A673 (cell line): Measurements from ENCODE around the gene EFCAB8. TPM values are rescaled to one million over a fixed set of nuclear protein-coding genes. Genes with fewer than 3 reads are reported as not detected.

Experiments used
- BruUV-seq: library from RNA; stranded (reverse); fragments of 400-500 nt; replicated peaks from 2 replicates; lab custom pipeline; 2021; lab: Mats Ljungman, UMichigan
- CTCF ChIA-PET: fragments of 300-600 bp; sonication (Branson Sonifier 250); formaldehyde crosslinking; loops from one replicate; lab custom pipeline; 2022; ENCODE audit warnings: antibody characterized with exemption; lab: Charles Lee
- POLR2A ChIA-PET: fragments of 300-600 bp; sonication (Branson Sonifier 250); formaldehyde crosslinking; loops from one replicate; lab custom pipeline; 2022; ENCODE audit warnings: antibody characterized with exemption; ENCODE audit not compliant: low non-redundant PET; lab: Charles Lee
- DNase-seq: peaks from one replicate; pipeline ENCODE4 v3.0.0-alpha.2; 2015; ENCODE audit warnings: low spot score
- H3K27ac ChIP-seq: fragments of 200-600 bp; sonication (generic); 2 replicates; pipeline ENCODE4 v1.5.1; 2016; ENCODE audit warnings: mixed run types, low read depth, mild to moderate bottlenecking, mixed read lengths, antibody characterized with exemption, low read length; ENCODE audit not compliant: poor library complexity, severe bottlenecking
- H3K27me3 ChIP-seq: fragments of 200-600 bp; sonication (generic); replicated peaks from 2 replicates; pipeline ENCODE4 v1.6.1; 2017; ENCODE audit warnings: mixed run types, low read depth, mild to moderate bottlenecking, mixed read lengths, antibody characterized with exemption, low read length; ENCODE audit not compliant: insufficient read depth, poor library complexity
- H3K36me3 ChIP-seq: fragments of 200-600 bp; sonication (generic); 2 replicates; pipeline ENCODE4 v1.6.1; 2016; ENCODE audit warnings: mixed run types, mild to moderate bottlenecking, mixed read lengths, antibody characterized with exemption, low read length; ENCODE audit not compliant: insufficient read depth, poor library complexity, severe bottlenecking
- H3K4me1 ChIP-seq: fragments of 200-600 bp; sonication (generic); 2 replicates; pipeline ENCODE4 v1.6.1; 2017; ENCODE audit warnings: mixed run types, mild to moderate bottlenecking, mixed read lengths, antibody characterized with exemption, low read length; ENCODE audit not compliant: insufficient read depth, poor library complexity, severe bottlenecking
- H3K4me3 ChIP-seq: fragments of 200-600 bp; sonication (generic); 2 replicates; pipeline ENCODE4 v1.5.1; 2016; ENCODE audit warnings: low read depth, mixed run types, mild to moderate bottlenecking, mixed read lengths, low read length; ENCODE audit not compliant: poor library complexity, severe bottlenecking
- H3K9me3 ChIP-seq: fragments of 200-600 bp; sonication (generic); 2 replicates; pipeline ENCODE4 v1.6.1; 2016; ENCODE audit warnings: mixed run types, low read depth, mild to moderate bottlenecking, mixed read lengths, antibody characterized with exemption, low read length; ENCODE audit not compliant: poor library complexity, severe bottlenecking
- CTCF ChIP-seq: fragments of 300-800, 200-600 bp; sonication (generic); conservative IDR thresholded peaks from 2 replicates; pipeline ENCODE4 v1.5.1; 2017; ENCODE audit warnings: low read depth, mild to moderate bottlenecking, antibody characterized with exemption, low read length, moderate library complexity, mixed read lengths
- EZH2 ChIP-seq: fragments of 200-600 bp; sonication (generic); IDR thresholded peaks from 2 replicates; pipeline ENCODE4 v1.6.1; 2017; ENCODE audit warnings: borderline replicate concordance, low read depth, mild to moderate bottlenecking, mixed read lengths, antibody characterized with exemption, low read length; ENCODE audit not compliant: poor library complexity, severe bottlenecking
- intact Hi-C: fragments of 100-400 bp; cut with micrococcal nuclease; formaldehyde crosslinking; loops from one replicate; pipeline ENCODE4 v1.10.0; 2022; ENCODE audit not compliant: unreplicated experiment
- total RNA-seq: library from RNA; stranded (reverse); gene quantifications from 2 replicates; pipeline ENCODE4 v1.2.3, GENCODE V29; 2021

Gene EFCAB8
- total RNA-seq, 1 experiment from 2014 or later, result not detected

DNA sequence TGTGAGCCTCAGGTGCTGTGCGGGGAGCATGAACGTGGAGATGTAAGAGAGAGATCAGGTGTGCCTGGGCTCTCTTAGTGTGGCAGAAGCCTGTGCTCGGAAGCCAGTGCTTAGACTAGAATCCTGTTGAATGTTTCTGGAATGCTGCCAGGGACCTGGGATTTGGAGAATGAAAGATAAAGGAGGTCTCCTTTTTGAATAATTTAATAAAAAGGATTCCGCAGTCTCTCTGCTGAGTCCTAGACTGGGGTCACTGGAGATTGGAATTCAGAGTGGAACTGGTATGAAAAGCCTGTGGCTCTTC, 18.8 kb upstream of the EFCAB8 start:
- intact Hi-C loops, result no loop called here
- peaks cover 63% of the 10 kb centered on the region for H3K36me3 ChIP-seq
- no peak for DNase-seq

DNA sequence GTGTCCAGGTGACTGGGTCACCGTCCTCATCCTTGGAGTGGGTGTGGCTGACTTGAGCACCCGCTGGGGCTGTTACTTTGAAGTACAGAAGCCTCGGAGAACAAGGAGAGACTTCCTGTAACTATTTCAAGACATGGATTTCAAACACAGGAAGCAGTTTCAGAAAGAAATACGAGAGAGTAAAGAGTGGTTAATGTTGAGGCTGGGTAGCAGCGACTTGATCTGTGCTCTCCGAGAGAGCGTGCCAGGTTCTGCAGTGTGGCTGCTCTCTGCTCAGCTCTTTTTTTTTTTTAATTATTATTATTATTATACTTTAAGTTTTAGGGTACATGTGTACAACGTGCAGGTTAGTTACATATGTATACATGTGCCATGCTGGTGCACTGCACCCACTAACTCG, 17.5 kb upstream of the EFCAB8 start:
- no peak for DNase-seq
- Histone ChIP-seq H3K4me1 (no peaks in the 10 kb centered on the region), H3K36me3 (peaks cover 65% of the 10 kb centered on the region), H3K4me3 (no peak overlapping the region), H3K27me3 (no peaks in the 10 kb centered on the region), H3K9me3 (no peaks in the 10 kb centered on the region), H3K27ac (no peak overlapping the region)
- ChIA-PET POLR2A (interaction anchor here (0.6 kb wide), 1 partner anchor 599 kb away, joined by 7 read pairs; no protein-coding TSS in a partner anchor), CTCF (interaction anchor here (0.6 kb wide), 1 partner anchor 226 kb away, joined by 4 read pairs; no protein-coding TSS in a partner anchor)
- intact Hi-C loops, result no loop called here
- TF ChIP-seq EZH2, result no peak
- no peak for TF ChIP-seq CTCF
- no TSS peak for BruUV-seq

More for the DNA sequence above, 18.8 kb upstream of the EFCAB8 start:
- no peak overlapping the region for H3K27ac ChIP-seq
- ChIA-PET CTCF (no interaction called here), POLR2A (no interaction called here)
- no peaks in the 10 kb centered on the region for H3K4me1 ChIP-seq
- TF ChIP-seq CTCF, result no peak
- no peak for TF ChIP-seq EZH2
- no peaks in the 10 kb centered on the region for H3K27me3 ChIP-seq
- no TSS peak for BruUV-seq
- no peaks in the 10 kb centered on the region for H3K9me3 ChIP-seq
- H3K4me3 ChIP-seq, result no peak overlapping the region

DNA sequence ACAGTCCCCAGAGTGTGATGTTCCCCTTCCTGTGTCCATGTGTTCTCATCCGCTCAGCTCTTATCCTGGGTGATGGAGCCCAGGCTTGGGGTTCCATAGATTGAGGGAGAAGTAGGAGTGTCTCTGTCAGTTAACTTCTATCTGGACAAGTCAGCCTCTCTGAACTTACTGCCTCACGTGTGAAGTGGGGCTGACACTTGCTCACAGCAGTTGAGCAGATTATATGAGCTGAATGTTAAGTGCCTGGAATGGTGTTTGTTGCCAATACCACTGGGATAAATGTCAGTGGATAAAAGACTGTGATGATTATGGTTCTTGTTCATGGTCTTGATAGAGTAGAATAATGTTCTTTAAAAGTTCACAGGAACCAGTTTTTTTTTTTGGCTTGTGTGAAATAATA, 17.1 kb upstream of the EFCAB8 start:
- BruUV-seq, result no TSS peak
- peaks cover 65% of the 10 kb centered on the region for H3K36me3 ChIP-seq
- no peak overlapping the region for H3K4me3 ChIP-seq
- H3K4me1 ChIP-seq, result no peaks in the 10 kb centered on the region
- H3K27ac ChIP-seq, result no peak overlapping the region
- TF ChIP-seq CTCF, result no peak
- TF ChIP-seq EZH2, result no peak
- no peak for DNase-seq
- no peaks in the 10 kb centered on the region for H3K27me3 ChIP-seq
- POLR2A ChIA-PET, result no interaction called here
- no peaks in the 10 kb centered on the region for H3K9me3 ChIP-seq
- CTCF ChIA-PET, result no interaction called here
- intact Hi-C loops, result no loop called here
